HG02884 (cell line): ENCODE measurements around the gene ATP5F1D.

Source experiments
- ATAC-seq: cut with Tn5 transposase; IDR thresholded peaks from one replicate; pipeline ENCODE4 v1.9.1; 2021; ENCODE audit warnings: mild to moderate bottlenecking, moderate library complexity; ENCODE audit not compliant: unreplicated experiment

Gene ATP5F1D

GRCh38 chr19:1257475-1258162 is 16.1 kb downstream of the ATP5F1D start:
- ATAC-seq = no peak

GRCh38 chr19:1258163-1258492 is 16.6 kb downstream of the ATP5F1D start:
- ATAC-seq = no peak

GRCh38 chr19:1258707-1259205 is 17.2 kb downstream of the ATP5F1D start:
- ATAC-seq = no peak

GRCh38 chr19:1259206-1259875 is 17.8 kb downstream of the ATP5F1D start:
- ATAC-seq = no peak

GRCh38 chr19:1259876-1260748 is 18.6 kb downstream of the ATP5F1D start:
- ATAC-seq = no peak

- peak; percentile 57 for ATAC-seq
Observed at GRCh38 chr19:1260749-1261537, 19.4 kb downstream of the ATP5F1D start.

- ATAC-seq = no peak
Observed at GRCh38 chr19:1261538-1261797, 19.9 kb downstream of the ATP5F1D start.

GRCh38 chr19:1261798-1262622 is 20.5 kb downstream of the ATP5F1D start:
- no peak for ATAC-seq

GRCh38 chr19:1262623-1263123 is 21.1 kb downstream of the ATP5F1D start:
- ATAC-seq = no peak

GRCh38 chr19:1263188-1263587 is 21.6 kb downstream of the ATP5F1D start:
- no peak for ATAC-seq

GRCh38 chr19:1264801-1265614 is 23.5 kb downstream of the ATP5F1D start:
- no peak for ATAC-seq

- ATAC-seq = no peak
Observed at GRCh38 chr19:1265615-1266128, 24.1 kb downstream of the ATP5F1D start.

- ATAC-seq = no peak
Observed at GRCh38 chr19:1266129-1266915, 24.8 kb downstream of the ATP5F1D start.

GRCh38 chr19:1266916-1267476 is 25.4 kb downstream of the ATP5F1D start:
- ATAC-seq = no peak

GRCh38 chr19:1267477-1268225 is 26.1 kb downstream of the ATP5F1D start:
- ATAC-seq = no peak

GRCh38 chr19:1268226-1269064 is 26.9 kb downstream of the ATP5F1D start:
- no peak for ATAC-seq
